Caco-2 (cell line): ENCODE data around the gene COG4. TPM values are rescaled to one million over a fixed set of nuclear protein-coding genes. Genes with fewer than 3 reads are reported as not detected.

Source experiments
- BruUV-seq: library from RNA; stranded (reverse); fragments of 400-500 nt; replicated peaks from 2 replicates; lab custom pipeline; 2021; lab: Mats Ljungman, UMichigan
- CTCF ChIA-PET: fragments of 300-600 bp; sonication (Branson Sonifier 250); formaldehyde crosslinking; loops from one replicate; lab custom pipeline; 2022; ENCODE audit warnings: antibody characterized with exemption; lab: Charles Lee
- POLR2A ChIA-PET: fragments of 300-600 bp; sonication (Branson Sonifier 250); formaldehyde crosslinking; loops from one replicate; lab custom pipeline; 2022; ENCODE audit warnings: antibody characterized with exemption; lab: Charles Lee
- DNase-seq, 2 experiments: peaks; one replicate each; pipeline versions ENCODE4 v3.0.0 to v3.0.0-alpha.2; 2020 to 2022
- H3K27me3 ChIP-seq: replicated peaks from 2 replicates; pipeline ENCODE4 v1.6.0; 2011; ENCODE audit warnings: low read length; ENCODE audit not compliant: control insufficient read depth, insufficient read depth
- H3K36me3 ChIP-seq: 2 replicates; pipeline ENCODE4 v1.5.1; 2011; ENCODE audit warnings: low read length; ENCODE audit not compliant: control insufficient read depth, insufficient read depth
- H3K4me1 ChIP-seq: fragments of 250-450 bp; sonication (Bioruptor Pico); 2 replicates; pipeline ENCODE4 v1.5.1; 2020; ENCODE audit warnings: mild to moderate bottlenecking
- H3K4me3 ChIP-seq: 2 replicates; pipeline ENCODE4 v1.5.1; 2011; ENCODE audit warnings: low read depth, mild to moderate bottlenecking, control low read depth, low read length
- H3K9me3 ChIP-seq: fragments of 250-450 bp; sonication (Bioruptor Pico); 2 replicates; pipeline ENCODE4 v1.5.1; 2020; ENCODE audit warnings: mild to moderate bottlenecking, moderate library complexity
- H3K27ac Mint-ChIP-seq: one replicate; pipeline ENCODE4 v1.8.0; 2022; ENCODE audit warnings: mixed read lengths; ENCODE audit not compliant: unreplicated experiment
- H3K27me3 Mint-ChIP-seq: one replicate; pipeline ENCODE4 v1.8.0; 2022; ENCODE audit warnings: mixed read lengths; ENCODE audit not compliant: insufficient read depth, unreplicated experiment
- H3K36me3 Mint-ChIP-seq: one replicate; pipeline ENCODE4 v1.8.0; 2022; ENCODE audit warnings: mild to moderate bottlenecking, mixed read lengths; ENCODE audit not compliant: insufficient read depth, unreplicated experiment
- H3K4me1 Mint-ChIP-seq: one replicate; pipeline ENCODE4 v1.8.0; 2022; ENCODE audit warnings: low read depth, mixed read lengths; ENCODE audit not compliant: unreplicated experiment
- H3K4me3 Mint-ChIP-seq: one replicate; pipeline ENCODE4 v1.8.0; 2022; ENCODE audit warnings: mild to moderate bottlenecking, moderate library complexity, mixed read lengths; ENCODE audit not compliant: unreplicated experiment
- H3K9me3 Mint-ChIP-seq: one replicate; pipeline ENCODE4 v1.8.0; 2022; ENCODE audit warnings: mixed read lengths; ENCODE audit not compliant: unreplicated experiment
- CTCF ChIP-seq, 2 experiments: fragments of 200-600 bp in 1 of 2; IDR thresholded peaks; 1 replicate in 1 of 2; 2 replicates in 1 of 2; pipeline versions ENCODE4 v1.5.1 to v1.8.0; 2011 to 2022; ENCODE audit warnings: antibody characterized with exemption in 1 of 2, control low read depth in 1 of 2, inconsistent platforms in 1 of 2, low read depth in 1 of 2, low read length in 1 of 2, mild to moderate bottlenecking in 1 of 2, moderate library complexity in 1 of 2; ENCODE audit not compliant: insufficient read depth in 1 of 2, severe bottlenecking in 1 of 2, unreplicated experiment in 1 of 2
- intact Hi-C: fragments of 100-400 bp; cut with micrococcal nuclease; formaldehyde crosslinking; loops from one replicate; pipeline ENCODE4 v1.10.0; 2022; ENCODE audit not compliant: unreplicated experiment
- total RNA-seq: library from RNA; stranded (reverse); gene quantifications from 2 replicates; pipeline ENCODE4 v1.2.3, GENCODE V29; 2022

Gene COG4
- total RNA-seq, 1 experiment from 2014 or later: 88.5 TPM

GRCh38 chr16:70474320-70475053, 48.9 kb downstream of the COG4 start:
- intact Hi-C loops: loop anchor here (5.0 kb wide), 1 partner anchor 47 kb away; no protein-coding TSS in a partner anchor

GRCh38 chr16:70473446-70474319, 49.7 kb downstream of the COG4 start:
- H3K27me3 ChIP-seq: no peaks in the 10 kb centered on the region
- TF ChIP-seq CTCF (IDR thresholded peaks at IDR 0.05; ENCODE audit: insufficient read depth in 1 of 2, low read depth in 1 of 2, low read length in 1 of 2, severe bottlenecking in 1 of 2, unreplicated experiment in 1 of 2): peak in 1 of 2 experiments; percentile 22
- peaks cover 16% of the 10 kb centered on the region for H3K4me1 ChIP-seq
- Mint-ChIP-seq H3K36me3 (peaks cover 17% of the 10 kb centered on the region), H3K27ac (no peak overlapping the region), H3K9me3 (no peaks in the 10 kb centered on the region), H3K27me3 (no peaks in the 10 kb centered on the region), H3K4me3 (no peak overlapping the region), H3K4me1 (peaks cover 7% of the 10 kb centered on the region)
- H3K36me3 ChIP-seq: no peaks in the 10 kb centered on the region; the same call in 1 of the 2 replicates
- no peak overlapping the region for H3K4me3 ChIP-seq
- ChIA-PET CTCF (interaction anchor here (0.6 to 1.8 kb wide), 4 partner anchors 93 to 143 kb away, joined by 3 to 31 read pairs (median 8); no protein-coding TSS in a partner anchor), POLR2A (no interaction called here)
- no peaks in the 10 kb centered on the region for H3K9me3 ChIP-seq
- DNase-seq: no peak
- no TSS peak for BruUV-seq
- intact Hi-C loops: loop anchor here (5.0 kb wide), 1 partner anchor 46 kb away; no protein-coding TSS in a partner anchor

More at GRCh38 chr16:70474320-70475053, 48.9 kb downstream of the COG4 start:
- ChIA-PET POLR2A (no interaction called here), CTCF (interaction anchor here (1.8 kb wide), 2 partner anchors 94 to 105 kb away, joined by 13 to 31 read pairs; no protein-coding TSS in a partner anchor)
- Histone ChIP-seq H3K27me3 (no peaks in the 10 kb centered on the region), H3K4me3 (no peak overlapping the region), H3K4me1 (peaks cover 16% of the 10 kb centered on the region), H3K9me3 (no peaks in the 10 kb centered on the region), H3K36me3 (peaks cover 1% of the 10 kb centered on the region)
- no peak for DNase-seq
- Mint-ChIP-seq H3K4me1 (peaks cover 7% of the 10 kb centered on the region), H3K9me3 (no peaks in the 10 kb centered on the region), H3K36me3 (peaks cover 17% of the 10 kb centered on the region), H3K27me3 (no peaks in the 10 kb centered on the region), H3K4me3 (no peak overlapping the region), H3K27ac (no peak overlapping the region)
- no peak for TF ChIP-seq CTCF (IDR thresholded peaks at IDR 0.05; ENCODE audit: insufficient read depth in 1 of 2, low read depth in 1 of 2, low read length in 1 of 2, severe bottlenecking in 1 of 2, unreplicated experiment in 1 of 2)
- BruUV-seq: no TSS peak
